Retina (tissue), 1 donor: Measurements from ENCODE around the gene DCAKD.

Source experiments
- DNase-seq: peaks from one replicate; pipeline ENCODE4 v3.0.0-alpha.2; 2016

The DCAKD gene, protein sequence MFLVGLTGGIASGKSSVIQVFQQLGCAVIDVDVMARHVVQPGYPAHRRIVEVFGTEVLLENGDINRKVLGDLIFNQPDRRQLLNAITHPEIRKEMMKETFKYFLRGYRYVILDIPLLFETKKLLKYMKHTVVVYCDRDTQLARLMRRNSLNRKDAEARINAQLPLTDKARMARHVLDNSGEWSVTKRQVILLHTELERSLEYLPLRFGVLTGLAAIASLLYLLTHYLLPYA

DNA sequence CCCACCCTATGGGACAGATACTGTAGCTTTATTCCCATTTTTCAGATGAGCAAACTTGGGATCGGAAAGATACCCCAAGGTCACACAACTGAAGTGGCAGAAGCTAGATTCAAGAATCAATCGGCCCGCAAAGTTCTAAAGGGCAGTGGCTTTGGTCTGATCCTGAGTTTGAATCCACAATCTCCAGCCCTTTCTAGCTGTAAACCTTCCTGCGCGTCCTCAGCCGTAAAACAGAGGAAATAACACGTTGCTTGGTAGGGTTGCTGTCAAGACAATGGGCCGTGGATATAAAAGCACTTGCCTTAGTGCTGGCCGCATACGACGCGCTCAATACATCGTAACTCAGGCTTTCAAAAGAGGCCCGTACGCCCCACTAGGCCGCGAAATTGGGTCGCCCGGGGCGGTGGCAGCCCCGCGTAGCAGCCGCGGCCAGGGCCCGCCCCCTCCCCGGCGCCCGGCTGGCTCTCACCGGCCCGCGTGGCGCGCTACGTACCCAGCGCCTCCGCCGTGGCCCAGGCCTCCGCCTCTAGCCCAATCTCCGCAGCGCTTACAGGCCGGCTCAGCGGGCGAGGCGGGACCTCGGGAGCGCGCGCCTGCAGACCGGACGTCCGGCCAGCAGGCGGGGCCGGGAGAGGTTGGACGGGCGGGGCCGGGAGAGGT is at the start of gene DCAKD:
DCAKD (minus strand) TSS at position 573 of the 660 bp plus-strand sequence. CDS start 16,747 bp downstream, outside the sequence.
- DNase-seq = peak; percentile 93

DNA sequence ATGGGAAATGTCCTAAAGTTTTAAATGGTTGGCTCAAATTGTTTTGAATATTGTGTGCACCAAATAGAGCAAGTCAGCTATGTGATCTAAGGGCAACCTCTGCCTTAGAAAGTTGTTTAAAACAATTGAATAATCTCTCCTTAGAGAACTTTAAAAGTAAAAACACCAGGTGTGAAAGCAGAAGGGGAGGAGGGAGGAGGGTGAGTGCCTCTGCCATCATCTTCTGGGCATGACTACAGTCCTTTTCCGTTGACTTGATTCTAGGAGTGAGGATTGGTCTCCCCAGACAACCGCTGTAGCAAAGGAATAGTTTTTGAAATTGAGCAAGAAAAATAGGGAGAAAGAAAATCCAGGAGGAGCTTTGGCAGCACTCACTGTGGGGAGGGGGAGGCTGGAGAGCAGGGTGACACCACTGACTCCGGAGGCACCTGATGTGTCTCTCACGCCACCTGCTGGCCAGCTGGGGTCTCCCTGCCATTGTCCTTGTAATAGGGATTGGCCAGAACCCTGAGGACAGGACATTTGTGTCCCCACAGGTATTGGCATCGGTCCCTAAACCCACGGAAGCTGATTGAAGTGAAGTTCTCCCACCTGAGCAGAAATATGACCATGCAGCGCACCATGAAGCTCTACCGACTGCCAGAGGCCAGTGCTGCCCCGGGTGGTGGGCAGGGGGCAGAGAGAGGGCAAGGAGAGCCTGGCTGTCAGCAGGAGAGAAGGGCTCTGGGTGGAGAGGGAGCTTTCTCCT is 47.6 kb upstream of the DCAKD start:
- peak; percentile 79 for DNase-seq

DNA sequence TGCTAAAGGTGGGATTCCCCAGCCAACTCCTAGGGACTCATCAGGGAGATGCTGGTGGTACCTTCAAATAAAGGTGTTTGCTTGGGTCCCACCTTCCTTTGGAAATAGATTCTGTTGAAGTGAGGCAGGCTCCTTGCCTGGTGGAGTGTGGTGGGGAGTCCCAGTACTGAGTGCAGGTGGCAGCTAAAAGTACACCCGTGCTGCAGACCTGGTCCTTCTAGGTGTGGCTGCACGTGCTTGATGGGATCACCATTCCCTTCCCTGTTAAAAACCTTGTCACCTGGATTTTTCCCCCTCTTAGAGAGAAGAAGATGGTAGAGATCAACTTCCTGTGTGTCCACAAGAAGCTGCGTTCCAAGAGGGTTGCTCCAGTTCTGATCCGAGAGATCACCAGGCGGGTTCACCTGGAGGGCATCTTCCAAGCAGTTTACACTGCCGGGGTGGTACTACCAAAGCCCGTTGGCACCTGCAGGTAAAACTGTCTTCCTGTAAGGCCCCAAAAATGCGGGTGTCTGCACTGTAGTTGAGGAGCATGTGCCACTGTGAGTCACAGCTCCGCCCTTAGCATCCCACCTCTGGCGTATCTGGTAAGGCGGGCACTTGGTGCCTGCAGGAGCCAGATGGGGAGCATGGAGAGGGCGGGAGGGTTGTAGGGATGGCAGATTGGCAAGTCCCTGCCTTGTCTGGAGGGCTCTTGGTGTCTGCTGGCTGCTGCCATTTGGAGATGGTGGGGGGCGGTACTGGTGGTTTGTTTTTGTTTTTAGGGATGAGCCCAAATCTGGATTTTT is 46.8 kb upstream of the DCAKD start:
- DNase-seq = no peak

DNA sequence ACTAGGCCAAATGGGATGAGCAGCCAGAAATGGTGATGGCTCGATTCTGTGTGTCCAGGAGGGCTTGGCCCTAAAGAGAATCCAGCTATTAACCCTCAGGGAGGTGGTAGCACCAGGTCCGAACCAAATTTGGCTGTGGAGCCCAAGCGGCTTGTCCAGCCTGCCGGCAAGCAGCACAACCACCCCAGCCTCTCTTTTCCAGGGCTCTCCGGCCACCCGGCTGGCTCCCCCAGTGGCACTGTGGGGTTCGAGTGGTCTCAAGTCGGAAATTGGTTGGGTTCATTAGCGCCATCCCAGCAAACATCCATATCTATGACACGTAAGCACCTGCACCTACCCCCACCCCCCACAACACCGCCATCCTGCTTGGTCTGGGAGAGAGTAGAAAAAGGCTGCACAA is 45.5 kb upstream of the DCAKD start:
- no peak for DNase-seq

DNA sequence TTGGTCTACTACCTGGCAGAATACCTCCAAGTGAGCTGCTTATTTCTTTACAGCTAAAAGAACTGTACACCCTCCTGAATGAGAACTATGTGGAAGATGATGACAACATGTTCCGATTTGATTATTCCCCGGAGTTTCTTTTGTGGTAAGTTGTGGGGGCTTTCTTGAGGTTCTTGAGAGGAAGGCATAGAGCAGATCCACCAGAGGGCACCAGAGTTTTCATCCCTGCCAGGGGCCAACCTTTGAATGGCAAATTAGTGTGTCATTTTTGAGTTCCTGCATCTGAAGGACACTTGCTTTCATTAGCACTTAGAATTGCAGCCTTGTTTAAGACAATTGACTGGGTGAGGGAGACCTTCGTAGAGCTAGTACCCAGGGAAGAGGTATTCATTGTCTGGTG is 44.7 kb upstream of the DCAKD start:
- DNase-seq = no peak

DNA sequence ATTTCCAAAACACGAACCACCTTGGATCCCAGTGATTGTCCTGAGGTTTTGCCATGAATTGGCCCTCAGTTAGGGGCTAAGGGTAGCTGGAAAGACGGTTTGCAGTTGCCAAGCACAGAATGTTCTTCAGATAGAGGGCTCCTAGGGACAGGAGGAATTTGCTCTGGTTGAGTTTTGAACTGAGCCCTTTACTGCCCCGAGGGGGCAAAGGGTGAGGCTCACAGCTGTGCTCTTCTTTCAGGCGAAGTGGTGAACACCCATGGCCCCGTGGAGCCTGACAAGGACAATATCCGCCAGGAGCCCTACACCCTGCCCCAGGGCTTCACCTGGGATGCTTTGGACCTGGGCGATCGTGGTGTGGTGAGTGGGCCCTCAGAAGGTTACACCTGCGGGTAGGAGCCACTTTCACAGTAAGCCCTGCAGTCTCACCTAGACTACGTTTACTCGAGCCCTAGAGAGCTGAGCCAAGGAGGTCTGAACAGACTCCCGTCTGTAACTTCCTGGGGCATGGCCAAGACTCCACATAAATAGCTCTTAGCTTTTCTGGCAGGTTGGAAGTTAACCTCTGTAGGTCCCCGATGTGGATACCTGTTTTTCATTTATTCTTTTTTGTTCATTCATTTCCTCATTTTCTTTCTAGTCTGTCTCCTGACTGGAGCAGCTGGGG is 42.1 kb upstream of the DCAKD start:
- no peak for DNase-seq

DNA sequence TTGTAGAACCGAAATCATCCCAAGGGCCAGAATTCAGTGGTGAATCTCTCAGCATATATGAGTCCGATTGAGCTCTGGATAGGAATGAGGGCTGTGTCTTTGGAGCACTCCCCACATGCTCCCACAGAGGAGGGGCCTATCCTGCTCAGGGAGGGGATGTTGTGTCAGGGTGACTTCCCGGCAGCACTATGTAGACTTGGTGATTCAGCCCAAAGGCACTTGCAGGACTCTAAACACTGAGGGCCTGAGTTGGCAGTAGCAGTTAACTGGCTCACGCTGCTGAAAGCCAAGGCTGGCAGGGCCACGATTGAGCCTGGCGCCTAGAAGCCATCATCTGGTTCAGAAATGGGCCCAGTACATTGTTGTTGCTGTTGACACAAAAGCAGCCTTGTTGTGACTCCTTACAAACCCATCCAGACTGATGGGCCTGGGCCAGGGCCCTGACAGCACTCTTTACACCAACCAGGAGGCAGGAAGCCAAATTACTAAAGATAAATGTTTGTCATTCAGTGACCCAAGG is 41.5 kb upstream of the DCAKD start:
- DNase-seq = no peak

DNA sequence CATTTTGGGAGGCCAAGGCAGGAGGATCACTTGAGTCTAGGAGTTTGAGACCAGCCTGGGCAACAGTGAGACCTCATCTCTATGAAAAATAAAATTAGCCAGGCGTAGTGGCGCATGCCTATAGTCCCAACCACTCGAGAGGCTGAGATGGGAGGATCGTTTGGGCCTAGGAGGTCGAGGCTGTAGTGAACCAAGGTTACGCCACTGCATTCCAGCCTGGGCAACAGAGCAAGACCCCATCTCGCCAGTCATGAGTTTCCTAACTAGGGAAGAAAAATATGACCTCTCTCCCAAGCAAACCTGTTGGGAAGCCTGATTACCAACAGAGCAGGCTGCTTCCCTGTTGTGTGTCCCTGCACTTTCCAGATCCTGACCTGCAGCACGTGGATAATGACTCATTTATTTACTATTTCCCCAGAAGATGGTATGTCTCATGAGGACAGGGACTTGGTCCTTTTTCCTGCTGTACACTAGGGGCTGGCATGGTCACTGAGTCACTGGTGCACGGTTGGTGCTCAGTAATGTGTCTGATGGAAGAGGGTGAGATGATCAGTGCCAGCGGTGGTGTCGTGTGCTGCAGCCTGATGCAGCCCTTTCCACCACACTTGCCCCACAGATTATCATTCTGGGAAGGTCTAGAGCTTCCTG is 40.5 kb upstream of the DCAKD start:
- no peak for DNase-seq

DNA sequence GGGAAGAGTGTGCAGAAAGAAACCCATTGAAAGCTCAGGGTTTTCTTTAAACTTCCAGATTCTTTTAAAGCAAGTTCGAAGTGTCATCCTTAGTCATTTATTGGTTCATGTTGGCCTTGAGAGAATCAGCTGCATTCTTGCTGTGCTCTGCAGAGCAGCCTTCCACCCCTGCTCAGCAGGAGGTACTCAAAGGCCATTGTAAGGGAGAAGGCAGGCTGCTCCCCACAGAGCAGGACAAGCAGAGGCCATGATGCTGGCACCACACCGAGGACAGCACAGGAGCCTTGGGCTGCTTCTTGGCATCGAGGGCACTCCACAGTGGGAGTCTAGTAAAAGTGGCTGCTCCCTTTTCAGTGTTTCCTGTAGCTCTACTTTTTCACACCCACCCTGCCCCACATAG is 39.3 kb upstream of the DCAKD start:
- no peak for DNase-seq

DNA sequence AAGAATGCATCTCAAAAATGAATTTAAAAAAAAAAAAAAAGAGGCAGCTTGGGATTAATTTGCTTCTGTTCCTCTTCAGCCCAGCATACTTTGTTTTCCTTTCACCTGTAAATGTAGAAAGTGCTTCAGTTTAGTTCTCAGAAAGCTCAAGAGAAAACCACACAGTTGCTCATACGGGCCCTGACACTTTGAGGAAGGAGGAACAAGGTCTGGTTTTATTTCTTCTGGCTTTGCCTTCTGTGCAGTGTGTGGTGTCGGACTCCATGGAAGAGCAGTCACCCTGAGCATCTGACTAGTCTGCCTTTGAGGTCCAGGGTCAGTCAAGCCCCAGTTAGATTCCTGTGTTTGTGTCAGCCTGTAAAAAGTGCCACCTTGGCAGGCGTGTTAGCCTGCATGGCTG is 37.3 kb upstream of the DCAKD start:
- no peak for DNase-seq

DNA sequence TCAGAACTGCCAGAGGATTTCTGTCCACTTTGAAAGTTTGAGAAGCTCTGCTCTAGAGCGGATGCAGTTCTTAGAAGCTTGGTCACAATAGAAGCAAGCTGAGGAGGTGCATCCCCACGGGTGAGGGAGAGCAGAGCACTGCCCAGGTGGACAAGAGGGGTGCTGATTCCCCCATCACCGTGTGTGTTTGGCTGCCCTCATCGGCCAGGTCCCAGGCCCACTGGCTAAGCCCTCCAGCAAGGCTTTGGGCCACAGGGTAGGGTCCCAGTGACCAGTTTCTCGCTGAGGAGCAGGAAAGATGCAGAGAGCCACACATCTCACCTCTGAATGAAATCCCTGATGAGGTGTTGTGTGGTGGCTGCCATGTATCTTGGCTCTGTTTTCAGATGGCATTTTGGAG is 36.5 kb upstream of the DCAKD start:
- no peak for DNase-seq

DNA sequence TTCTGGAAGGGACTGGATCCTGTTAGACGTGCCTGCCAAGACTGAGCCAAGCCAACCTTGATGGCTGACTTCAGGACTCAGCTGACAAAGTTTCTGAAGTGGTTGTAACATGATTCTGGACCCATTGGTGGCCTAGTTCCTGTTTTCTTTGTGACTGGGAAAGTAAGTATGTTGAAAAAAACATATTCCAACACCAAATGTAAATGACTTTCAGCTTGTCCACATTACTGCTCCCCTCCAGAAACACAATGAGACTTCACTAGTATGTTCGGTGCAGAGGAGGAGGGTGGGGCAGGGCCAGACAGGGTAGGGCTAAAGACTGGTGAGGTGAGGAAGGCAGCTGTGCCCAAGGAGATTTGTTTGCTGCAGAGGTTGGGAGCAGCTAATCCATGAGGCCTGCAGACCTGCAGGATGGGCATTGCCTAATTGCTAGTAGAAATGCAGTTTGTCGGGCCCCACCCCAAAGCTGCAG is 36.1 kb upstream of the DCAKD start:
- DNase-seq = no peak

DNA sequence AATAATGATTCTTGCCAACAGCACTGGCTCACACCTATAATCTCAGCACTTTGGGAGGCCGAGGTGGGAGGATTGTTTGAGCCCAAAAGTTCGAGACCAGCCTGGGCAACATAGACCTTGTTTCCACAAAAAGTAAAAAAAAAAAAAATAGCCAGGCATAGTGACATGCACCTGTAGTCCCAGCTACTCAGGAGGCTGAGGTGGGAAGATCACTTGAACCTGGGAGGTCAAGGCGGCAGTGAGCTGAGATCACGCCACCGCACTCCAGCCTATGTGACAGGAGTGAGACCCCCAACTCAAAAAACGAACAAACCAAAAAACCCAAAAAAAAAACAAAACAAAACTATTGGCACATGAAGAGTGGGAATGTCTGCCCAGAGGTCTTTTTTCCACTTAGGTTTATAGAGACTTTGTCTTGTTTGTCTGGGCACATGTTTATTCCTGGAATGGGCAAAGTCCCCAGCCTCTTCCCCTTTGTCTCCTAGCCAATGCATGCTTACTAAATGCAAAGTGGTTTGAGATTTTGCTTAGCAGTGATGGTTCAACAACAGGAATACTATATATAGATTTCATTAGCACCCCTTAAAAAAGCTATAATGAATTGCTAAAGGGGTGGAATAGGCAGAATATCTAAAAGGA is 35.6 kb upstream of the DCAKD start:
- no peak for DNase-seq

DNA sequence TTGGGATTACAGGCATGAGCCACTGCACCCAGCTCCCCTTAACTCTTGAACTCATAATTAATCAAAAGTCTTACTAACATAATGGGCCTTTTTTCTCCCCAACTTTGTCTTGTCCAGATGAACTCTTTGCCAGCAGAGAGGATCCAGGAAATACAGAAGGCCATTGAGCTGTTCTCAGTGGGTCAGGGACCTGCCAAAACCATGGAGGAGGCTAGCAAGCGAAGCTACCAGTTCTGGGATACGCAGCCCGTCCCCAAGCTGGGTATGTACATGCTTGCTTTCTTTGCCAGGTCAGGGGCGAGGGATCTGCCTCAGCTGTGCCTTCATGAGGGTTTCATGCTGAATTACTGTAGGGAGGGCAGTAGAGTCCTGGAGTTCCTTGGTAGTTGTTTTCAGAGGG is 35.0 kb upstream of the DCAKD start:
- no peak for DNase-seq

DNA sequence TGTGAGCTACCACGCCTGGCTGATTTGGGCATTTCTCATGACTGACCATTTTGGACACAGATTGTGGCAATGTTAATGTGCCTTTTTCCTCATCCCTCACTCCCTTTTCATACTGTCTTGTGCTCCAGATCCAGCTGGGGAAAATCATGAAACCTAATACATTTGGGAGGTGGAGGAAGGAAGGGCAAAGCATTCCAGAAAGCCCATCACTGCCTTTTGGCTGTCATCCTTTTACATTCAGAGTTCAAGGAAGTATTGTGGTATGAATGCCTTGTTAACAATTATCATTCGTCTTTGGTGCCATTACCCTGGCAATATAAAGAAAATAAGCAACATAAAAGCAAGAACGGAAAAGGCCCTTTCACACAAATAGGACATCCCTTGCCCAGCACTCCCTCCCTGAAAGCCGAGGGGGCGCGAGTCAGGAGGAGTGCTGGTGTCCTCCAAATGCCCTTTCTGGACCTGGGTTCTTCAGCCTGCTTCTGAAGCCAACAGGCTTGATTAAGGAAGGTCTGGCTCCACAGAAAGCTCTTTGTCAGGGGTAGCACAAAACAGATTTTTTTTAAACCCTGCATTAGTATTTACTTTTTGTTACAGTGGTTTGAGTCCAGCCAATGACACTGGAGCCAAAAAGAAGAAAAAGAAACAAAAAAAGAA is 29.7 kb upstream of the DCAKD start:
- DNase-seq = no peak

DNA sequence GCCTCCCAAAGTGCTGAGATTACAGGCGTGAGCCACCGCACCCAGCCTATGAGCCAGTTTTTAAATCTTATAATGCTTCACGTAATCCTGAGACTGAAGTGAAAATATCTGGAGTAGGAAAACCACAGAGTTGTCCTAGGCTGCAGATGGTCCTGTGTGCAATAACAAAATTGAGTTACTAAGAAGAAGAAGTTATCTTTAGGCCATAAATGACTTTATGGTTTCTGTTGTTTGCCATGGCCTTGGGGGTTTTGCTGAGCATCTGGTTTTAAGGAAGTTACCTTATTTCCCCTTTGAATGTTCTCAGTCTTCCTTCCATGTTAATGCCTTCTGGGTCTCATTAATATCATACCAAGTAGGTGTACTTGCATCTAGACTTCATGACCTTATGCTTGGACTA is 26.2 kb upstream of the DCAKD start:
- no peak for DNase-seq

DNA sequence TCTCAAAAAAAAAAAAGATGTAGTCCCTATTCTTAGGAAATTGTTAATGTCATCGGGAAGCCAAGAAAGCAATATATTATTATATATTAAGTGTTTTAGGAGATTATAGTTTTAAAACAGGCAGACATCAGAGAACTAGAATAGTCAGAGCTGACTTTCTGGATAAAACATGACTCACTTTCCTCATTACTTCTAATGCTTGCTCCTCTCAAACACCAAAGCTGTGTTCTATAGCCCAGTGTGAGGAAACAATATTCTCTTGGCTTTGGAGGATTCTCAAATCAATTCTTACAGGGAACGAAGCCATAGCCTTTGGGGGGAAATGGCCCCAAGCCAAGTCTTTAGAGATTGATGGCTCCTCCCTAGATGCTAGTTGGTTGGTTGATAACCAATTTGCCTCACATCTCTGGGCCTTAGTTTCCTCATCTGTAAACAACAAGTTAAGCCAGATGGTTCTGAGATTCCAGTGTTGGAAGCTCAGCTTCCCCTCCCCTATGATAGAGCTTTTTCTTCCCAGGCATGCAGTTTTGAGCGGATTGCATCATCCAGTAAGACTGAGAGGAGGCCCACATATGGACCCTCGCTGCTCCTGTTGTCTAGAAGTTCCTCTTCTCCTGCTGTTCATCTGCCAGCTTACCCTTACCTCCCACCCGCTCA is 22.1 kb upstream of the DCAKD start:
- no peak for DNase-seq

DNA sequence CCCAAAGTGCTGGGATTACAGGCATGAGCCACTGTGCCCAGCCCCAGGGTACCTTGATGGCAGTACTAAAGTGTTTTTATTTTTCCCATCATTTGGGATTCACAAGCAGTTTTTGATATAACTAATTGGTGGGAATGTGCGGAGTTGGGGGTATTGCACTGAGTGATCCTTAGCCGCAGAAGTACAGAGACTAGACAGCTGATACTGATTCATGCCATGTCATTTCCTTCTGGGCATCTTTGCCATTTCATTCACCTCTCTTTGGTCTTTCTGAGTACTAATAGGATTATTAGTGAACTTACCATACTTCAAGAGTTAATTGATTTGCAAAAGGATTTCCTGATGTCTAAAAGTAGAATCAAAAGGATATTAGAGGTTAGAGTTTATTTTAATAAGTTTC is 19.4 kb upstream of the DCAKD start:
- no peak for DNase-seq

DNA sequence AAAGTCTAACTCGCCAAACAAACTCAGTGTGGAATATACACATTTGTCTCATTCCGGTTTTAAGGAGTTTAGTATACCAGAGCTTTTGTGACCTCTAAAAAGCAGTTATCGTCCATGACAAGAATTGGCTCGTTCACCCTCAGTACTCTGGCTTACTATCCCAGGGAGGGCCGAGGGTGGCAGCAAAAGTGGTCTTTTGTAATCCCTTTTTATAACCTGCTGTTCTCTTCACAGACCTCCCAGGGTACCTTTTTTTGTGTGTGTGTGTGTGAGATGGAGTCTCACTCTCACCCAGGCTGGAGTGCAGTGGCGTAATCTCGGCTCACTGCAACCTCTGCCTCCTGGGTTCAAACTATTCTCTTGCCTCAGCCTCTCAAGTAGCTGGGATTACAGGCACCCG is 18.6 kb upstream of the DCAKD start:
- no peak for DNase-seq

DNA sequence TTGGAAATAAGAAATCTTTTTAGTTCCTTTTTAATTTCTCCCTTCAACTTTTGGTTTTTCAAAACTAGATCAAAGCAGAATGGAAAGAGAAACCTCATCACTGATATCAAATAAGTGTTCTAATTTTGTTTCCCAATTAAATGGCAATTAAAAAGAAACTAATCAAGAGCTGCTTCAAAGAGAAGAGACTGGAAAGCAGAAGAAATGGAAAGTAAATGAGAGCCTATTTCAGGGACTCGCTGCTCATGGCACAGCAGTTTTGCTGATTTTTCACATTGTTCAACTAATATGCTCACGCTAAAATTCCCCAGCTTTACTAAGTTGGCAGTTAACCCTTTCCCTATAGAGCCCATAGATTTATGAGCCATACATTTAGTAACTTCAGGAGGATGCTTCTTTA is 16.2 kb upstream of the DCAKD start:
- no peak for DNase-seq
